Measurements from ENCODE around the gene PTPRT.

The PTPRT gene

GRCh38 chr20:43102394-43102793 lies 87.3 kb downstream of the PTPRT start:
- peak; percentile 35 to 67 for DNase-seq

DNA sequence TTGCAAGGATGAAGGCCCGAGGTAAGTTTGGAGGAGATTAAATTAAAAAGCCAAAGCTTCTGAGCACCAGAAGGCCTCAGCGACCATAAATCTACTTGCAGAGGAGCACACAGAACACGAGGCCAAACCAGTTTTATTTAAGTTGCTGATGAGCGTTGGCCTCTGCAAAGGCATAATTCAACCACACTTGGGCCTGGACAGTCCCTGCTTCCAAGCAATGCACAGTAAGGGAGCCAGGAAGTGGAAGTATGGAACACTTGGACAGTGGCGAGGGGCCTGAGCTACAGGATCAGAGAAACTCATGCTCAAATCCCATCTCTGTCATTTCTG lies 92.8 kb downstream of the PTPRT start:
- no peak for DNase-seq

GRCh38 chr20:43096126-43096930 lies 93.4 kb downstream of the PTPRT start:
- no peak for DNase-seq

DNA sequence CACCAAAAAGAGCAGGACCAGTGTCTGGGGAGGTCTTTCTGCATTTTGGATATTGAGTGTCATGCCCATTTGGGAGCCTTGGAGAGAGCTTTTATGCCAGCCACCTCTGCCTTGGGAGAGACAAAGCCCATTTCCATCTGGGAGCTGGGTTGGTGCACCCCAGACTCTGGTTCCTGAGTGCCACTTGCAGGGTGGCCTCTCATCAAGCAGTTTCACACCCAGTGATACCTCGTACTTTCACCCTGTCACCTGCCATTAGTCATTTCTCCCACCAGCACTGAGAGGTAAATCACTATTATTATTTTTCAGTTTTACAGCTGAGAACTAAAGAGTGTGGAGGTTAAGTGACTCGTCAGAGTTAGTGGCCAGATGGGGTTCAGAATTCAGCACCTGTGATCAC lies 94.7 kb downstream of the PTPRT start:
- no peak for DNase-seq

DNA sequence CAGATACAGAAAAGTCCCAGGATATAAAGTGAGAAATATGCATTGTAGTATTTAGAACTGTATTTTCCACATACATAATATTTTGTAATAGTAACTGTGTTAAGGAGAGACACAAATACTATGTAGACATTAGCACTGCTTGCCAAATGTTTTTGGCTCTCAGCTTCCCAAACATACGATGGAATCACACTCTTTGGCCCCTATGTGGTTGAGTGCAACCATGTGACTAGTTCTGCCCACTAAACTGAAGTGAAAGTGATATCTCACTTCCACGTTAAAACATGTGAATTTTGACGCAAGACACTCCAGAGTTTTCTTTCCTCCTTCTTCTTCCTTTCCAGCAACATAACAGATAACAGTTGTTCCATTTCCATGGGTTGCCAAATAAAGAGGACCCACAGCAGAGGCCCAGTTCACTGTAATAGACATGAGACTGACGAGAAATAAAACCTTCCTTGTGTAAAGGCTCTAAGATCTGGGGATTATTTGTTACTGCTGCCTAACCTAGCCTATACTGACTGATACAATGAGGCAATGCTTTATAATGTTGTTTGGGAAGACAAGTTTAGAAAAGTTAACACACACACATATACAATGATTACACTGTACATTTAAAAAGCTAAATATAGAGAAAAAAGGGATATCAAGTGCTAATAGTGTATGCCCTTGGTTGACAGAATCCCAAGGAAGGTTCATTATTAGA lies 97.2 kb downstream of the PTPRT start:
- DNase-seq: no peak

DNA sequence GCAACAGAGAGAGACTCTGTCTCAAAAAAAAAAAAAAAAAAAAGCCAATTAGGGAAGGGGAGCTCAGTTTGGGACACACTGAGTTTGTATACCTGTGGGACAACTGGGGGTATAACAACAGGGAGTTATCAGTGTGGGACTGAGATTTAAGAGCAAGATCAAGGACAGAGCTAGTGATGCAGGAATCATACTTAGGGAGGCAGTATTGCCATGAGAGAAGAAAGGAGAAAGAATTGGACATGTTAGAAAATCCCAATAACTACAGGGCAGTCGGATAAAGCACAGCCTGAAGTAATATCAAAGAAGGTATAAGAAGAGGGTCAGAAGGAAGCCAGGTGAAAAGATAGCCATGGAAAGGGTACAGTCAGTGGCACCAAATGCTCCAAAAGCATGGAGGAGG lies 121.2 kb downstream of the PTPRT start:
- DNase-seq: no peak

GRCh38 chr20:43066125-43066524 lies 123.6 kb downstream of the PTPRT start:
- DNase-seq: peak; percentile 75 to 87

GRCh38 chr20:43065299-43065698 lies 124.4 kb downstream of the PTPRT start:
- peak; percentile 87 to 91 for DNase-seq

GRCh38 chr20:43058077-43058476 lies 131.6 kb downstream of the PTPRT start:
- DNase-seq: no peak

- DNase-seq: no peak
Measured at GRCh38 chr20:43057317-43057716, 132.4 kb downstream of the PTPRT start.

- no peak for DNase-seq
Measured at GRCh38 chr20:43055181-43055884, 134.4 kb downstream of the PTPRT start.

- no peak for DNase-seq
Measured at GRCh38 chr20:43052532-43052931, 137.2 kb downstream of the PTPRT start.

DNA sequence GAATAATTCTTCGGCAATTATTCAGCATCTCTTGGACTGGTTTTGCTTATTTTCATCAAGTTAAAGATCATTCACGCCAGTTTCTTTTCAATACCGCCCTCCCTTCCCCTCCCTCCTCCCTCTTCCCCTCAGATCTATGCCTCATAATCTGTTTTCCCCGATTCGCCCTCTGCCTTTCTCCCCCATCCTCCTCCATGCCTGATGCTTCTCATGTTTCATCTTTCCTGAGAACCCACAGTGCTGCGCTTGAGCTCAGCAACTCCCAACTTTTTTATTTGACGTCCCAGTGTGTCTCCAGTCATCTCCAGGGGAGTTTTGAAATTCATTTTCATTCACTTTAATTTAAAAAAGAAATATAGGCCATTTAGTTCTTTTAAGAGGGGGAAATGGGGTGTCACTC lies 142.7 kb downstream of the PTPRT start:
- no peak for DNase-seq

- no peak for DNase-seq
Measured at GRCh38 chr20:43043887-43044286, 145.8 kb downstream of the PTPRT start.

GRCh38 chr20:43040427-43040826 lies 149.3 kb downstream of the PTPRT start:
- DNase-seq: no peak

DNA sequence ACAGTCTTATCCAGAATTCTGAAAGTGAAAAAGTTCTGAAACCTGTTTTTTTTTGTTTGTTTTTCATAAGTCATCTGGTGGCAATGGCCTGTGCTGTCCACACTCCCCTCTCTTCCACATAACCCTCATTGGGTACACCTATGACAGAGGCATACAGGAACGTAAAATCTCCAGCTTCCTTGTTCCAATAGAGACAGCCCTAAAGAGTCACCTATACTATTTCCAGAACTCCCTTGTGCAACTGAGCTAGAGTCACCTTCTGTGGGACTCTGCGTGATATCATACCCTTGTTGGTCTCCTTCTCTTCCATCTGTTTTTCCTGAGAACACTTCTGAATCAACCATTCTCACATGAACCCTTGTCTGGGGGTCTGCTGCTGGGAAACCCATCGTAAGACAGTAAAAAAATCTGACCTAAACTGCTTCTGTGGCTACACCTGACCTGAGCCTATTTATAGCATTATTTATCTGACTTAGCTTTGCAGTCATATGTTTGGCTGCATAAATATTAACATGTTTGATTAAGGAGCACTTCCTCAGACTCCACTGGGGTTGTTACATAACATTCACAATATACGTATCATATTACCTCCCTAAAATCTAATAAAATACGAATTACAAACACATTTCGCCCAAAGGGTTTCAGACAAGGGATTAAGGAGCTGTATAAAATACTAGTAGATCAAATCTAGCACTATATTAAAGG lies 151.9 kb downstream of the PTPRT start:
- DNase-seq: peak; percentile 38 to 56

DNA sequence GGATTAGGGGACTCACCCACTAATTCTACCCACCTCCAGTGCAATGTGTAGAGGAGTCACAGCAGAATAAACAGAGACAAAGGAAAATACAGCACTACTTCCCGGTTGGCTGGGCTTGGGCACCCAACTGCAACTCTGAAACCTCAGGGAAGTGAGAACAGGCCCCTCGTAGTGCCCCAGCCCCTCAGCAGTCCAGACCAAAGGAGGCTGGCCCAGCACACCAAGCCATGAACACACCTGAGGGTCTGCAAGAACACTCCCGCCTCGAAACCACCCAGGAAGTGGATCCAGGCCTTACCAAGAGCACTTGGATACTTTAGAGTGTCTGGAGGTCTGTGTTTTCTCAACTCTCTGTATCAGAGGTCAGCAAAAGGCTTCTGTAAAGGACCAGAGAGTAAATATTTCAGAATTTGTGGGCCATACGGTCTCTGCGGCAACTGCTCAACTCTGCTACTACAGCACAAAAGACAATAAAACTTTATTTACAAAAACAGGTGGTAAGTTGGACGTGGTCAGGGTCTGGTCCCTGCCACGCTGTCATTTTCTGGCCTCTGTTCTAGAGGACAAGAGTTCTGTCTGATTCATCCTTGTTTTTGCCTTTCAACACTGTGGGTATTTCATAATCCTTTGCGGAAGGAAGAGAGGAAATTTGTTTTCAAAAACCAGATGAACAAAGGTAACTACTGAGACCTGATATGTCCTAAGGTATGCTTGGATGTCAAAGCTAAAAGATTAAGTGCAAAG lies 154.6 kb downstream of the PTPRT start:
- DNase-seq: peak in 1 of 2 experiments; percentile 18

- no peak for DNase-seq
Measured at GRCh38 chr20:43032459-43032858, 157.2 kb downstream of the PTPRT start.

DNA sequence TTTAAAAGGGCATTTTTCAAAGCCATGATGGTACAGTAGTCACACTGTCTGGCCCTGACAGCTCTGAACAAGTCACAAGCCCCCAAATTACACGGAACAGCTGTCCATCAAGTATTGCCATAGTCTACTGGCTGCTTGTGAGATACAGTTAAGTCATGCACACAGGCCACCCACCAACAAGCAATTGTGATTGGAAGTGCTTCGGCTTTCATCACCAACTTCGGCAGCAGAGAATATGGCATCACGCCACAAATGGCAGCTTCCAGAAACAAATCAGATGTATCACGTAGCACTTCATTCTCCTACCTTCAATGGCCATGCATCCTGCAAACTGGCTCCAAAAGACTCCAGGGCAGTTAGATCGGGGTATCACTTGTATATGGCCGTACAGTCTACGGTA lies 160.5 kb downstream of the PTPRT start:
- no peak for DNase-seq

GRCh38 chr20:43028470-43028869 lies 161.2 kb downstream of the PTPRT start:
- no peak for DNase-seq

GRCh38 chr20:43023836-43024235 lies 165.9 kb downstream of the PTPRT start:
- no peak for DNase-seq

DNA sequence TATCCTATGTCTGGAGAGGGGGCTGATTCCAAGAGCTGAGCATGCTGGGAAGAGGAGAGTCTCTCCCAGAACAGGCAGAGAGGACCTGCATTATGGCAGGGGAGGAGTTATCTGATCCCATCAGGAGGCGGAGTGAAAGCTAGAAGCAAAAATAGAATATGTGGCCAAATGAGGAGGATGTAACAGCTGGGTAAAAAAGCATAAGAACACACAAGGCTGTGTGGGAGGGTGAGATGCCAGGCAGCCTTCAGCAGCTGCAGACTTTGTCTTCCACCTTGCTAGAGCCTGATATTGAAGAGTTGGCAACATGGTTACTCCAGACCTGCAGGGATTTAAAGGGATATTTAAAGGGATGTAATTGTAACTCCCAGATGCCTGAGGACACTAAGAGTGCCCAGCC lies 167.1 kb downstream of the PTPRT start:
- DNase-seq: no peak

DNA sequence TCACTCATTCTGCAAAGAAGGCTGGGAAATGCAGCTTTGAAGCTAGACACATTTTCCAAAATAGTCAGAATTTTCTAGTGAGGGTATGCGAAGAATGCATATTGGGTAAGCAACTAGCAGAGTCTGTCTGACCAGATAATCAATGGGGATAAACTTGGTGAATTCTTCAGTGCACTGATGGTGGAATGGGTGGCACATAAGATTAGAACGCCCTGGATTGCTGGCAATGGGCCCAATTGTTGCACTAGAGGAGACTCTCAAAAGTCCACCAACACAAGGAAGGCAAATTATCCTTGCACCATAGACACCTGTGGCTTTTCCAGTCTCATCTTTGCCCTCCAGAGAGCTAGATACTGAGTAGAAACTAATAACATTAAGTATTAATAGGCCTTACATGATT lies 167.6 kb downstream of the PTPRT start:
- no peak for DNase-seq
